Measurements from ENCODE around the gene STAT1. TPM values are rescaled to one million over a fixed set of nuclear protein-coding genes. Genes with fewer than 3 reads are reported as not detected.

The STAT1 gene
- total RNA-seq (101 and 128 TPM in 2 replicates), polyA plus RNA-seq (98.2 and 171 TPM in 2 replicates), polyA minus RNA-seq (ENCODE audit: low replicate concordance) (90.7 and 129 TPM in 2 replicates)
- 80.8 and 140 TPM in 2 replicates for polyA plus RNA-seq (2012)

GRCh38 chr2:191013932-191014652, at the start of gene STAT1:
Gene STAT1 (minus strand): TSS chr2:191014171. CDS start chr2:191010003, 4,168 bp downstream.
- Histone ChIP-seq H3K4me1 (ENCODE audit: control insufficient read depth, extremely low read depth, insufficient read depth, low read length) (peaks cover 7% of the 10 kb centered on the region), H3K27me3 (ENCODE audit: control insufficient read depth, insufficient read depth, low read length) (no peaks in the 10 kb centered on the region), H2AFZ (ENCODE audit: low read length) (peak within 1 kb of the TSS; percentile 88), H3K36me3 (ENCODE audit: control insufficient read depth, insufficient read depth, low read length) (no peaks in the 10 kb centered on the region), H3K9ac (ENCODE audit: insufficient read depth, low read length) (peak within 1 kb of the TSS; percentile 86), H3K4me2 (ENCODE audit: extremely low read depth, insufficient read depth, low read length) (peak within 1 kb of the TSS; percentile 93), H4K20me1 (ENCODE audit: control insufficient read depth, extremely low read depth, insufficient read depth, low read length) (no peaks in the 10 kb centered on the region), H3K4me3 (replicated peaks in 1 of 4; ENCODE audit: control extremely low read depth in 1 of 4, insufficient read depth in 1 of 4, low read depth in 3 of 4, low read length in 4 of 4) (peak within 1 kb of the TSS; percentile 80 to 97 (median 92)), H3K79me2 (ENCODE audit: control insufficient read depth, insufficient read depth, low read length) (peaks cover 31% of the 10 kb centered on the region), H3K27ac (ENCODE audit: insufficient read depth, low read length) (peak within 1 kb of the TSS; percentile 94), H3K9me3 (ENCODE audit: control insufficient read depth, insufficient read depth, low read depth, low read length) (no peaks in the 10 kb centered on the region)
- DNase-seq (ENCODE audit: low read depth in 2 of 2) = peak; percentile 89 to 90
- TF ChIP-seq EZH2 (IDR thresholded peaks at IDR 0.05; ENCODE audit: low read length, missing control alignments) = no peak
- no peak for TF ChIP-seq CTCF (conservative IDR thresholded peaks at IDR 0.05 in 1 of 2, IDR thresholded peaks at IDR 0.05 in 1 of 2; ENCODE audit: low read depth in 1 of 2, low read length in 2 of 2)

- no peak overlapping the region for H3K4me3 ChIP-seq (replicated peaks in 1 of 4; ENCODE audit: control extremely low read depth in 1 of 4, insufficient read depth in 1 of 4, low read depth in 3 of 4, low read length in 4 of 4)
- no peak overlapping the region for H3K9ac ChIP-seq (ENCODE audit: insufficient read depth, low read length)
- H3K79me2 ChIP-seq (ENCODE audit: control insufficient read depth, insufficient read depth, low read length) = no peaks in the 10 kb centered on the region
- no peaks in the 10 kb centered on the region for H3K4me1 ChIP-seq (ENCODE audit: control insufficient read depth, extremely low read depth, insufficient read depth, low read length)
- no peaks in the 10 kb centered on the region for H3K36me3 ChIP-seq (ENCODE audit: control insufficient read depth, insufficient read depth, low read length)
- H2AFZ ChIP-seq (ENCODE audit: low read length) = no peak overlapping the region
- DNase-seq (ENCODE audit: low read depth in 2 of 2) = no peak
- H4K20me1 ChIP-seq (ENCODE audit: control insufficient read depth, extremely low read depth, insufficient read depth, low read length) = no peaks in the 10 kb centered on the region
- H3K27ac ChIP-seq (ENCODE audit: insufficient read depth, low read length) = no peak overlapping the region
- H3K9me3 ChIP-seq (ENCODE audit: control insufficient read depth, insufficient read depth, low read depth, low read length) = no peaks in the 10 kb centered on the region
- H3K4me2 ChIP-seq (ENCODE audit: extremely low read depth, insufficient read depth, low read length) = no peak overlapping the region
- no peaks in the 10 kb centered on the region for H3K27me3 ChIP-seq (ENCODE audit: control insufficient read depth, insufficient read depth, low read length)
- TF ChIP-seq EZH2 (IDR thresholded peaks at IDR 0.05; ENCODE audit: low read length, missing control alignments) = no peak
- TF ChIP-seq CTCF (conservative IDR thresholded peaks at IDR 0.05 in 1 of 2, IDR thresholded peaks at IDR 0.05 in 1 of 2; ENCODE audit: low read depth in 1 of 2, low read length in 2 of 2) = no peak
Observed at GRCh38 chr2:191063584-191063983, 49.6 kb upstream of the STAT1 start.

- Histone ChIP-seq H3K27ac (ENCODE audit: insufficient read depth, low read length) (no peak overlapping the region), H3K27me3 (ENCODE audit: control insufficient read depth, insufficient read depth, low read length) (no peaks in the 10 kb centered on the region), H3K9me3 (ENCODE audit: control insufficient read depth, insufficient read depth, low read depth, low read length) (no peaks in the 10 kb centered on the region), H3K4me1 (ENCODE audit: control insufficient read depth, extremely low read depth, insufficient read depth, low read length) (no peaks in the 10 kb centered on the region), H3K79me2 (ENCODE audit: control insufficient read depth, insufficient read depth, low read length) (no peaks in the 10 kb centered on the region), H3K4me3 (replicated peaks in 1 of 4; ENCODE audit: control extremely low read depth in 1 of 4, insufficient read depth in 1 of 4, low read depth in 3 of 4, low read length in 4 of 4) (no peak overlapping the region), H2AFZ (ENCODE audit: low read length) (no peak overlapping the region), H4K20me1 (ENCODE audit: control insufficient read depth, extremely low read depth, insufficient read depth, low read length) (no peaks in the 10 kb centered on the region), H3K4me2 (ENCODE audit: extremely low read depth, insufficient read depth, low read length) (no peak overlapping the region), H3K36me3 (ENCODE audit: control insufficient read depth, insufficient read depth, low read length) (no peaks in the 10 kb centered on the region), H3K9ac (ENCODE audit: insufficient read depth, low read length) (no peak overlapping the region)
- TF ChIP-seq EZH2 (IDR thresholded peaks at IDR 0.05; ENCODE audit: low read length, missing control alignments) (no peak), CTCF (conservative IDR thresholded peaks at IDR 0.05 in 1 of 2, IDR thresholded peaks at IDR 0.05 in 1 of 2; ENCODE audit: low read depth in 1 of 2, low read length in 2 of 2) (no peak)
- no peak for DNase-seq (ENCODE audit: low read depth in 2 of 2)
Observed at GRCh38 chr2:191061381-191061980, 47.5 kb upstream of the STAT1 start.
